ENCODE measurements around the gene HIPK3.

- no peak for TF ChIP-seq EZH2 (IDR thresholded peaks at IDR 0.05; ENCODE audit: borderline replicate concordance, low read depth, low read length, severe bottlenecking)
- no peak for TF ChIP-seq CTCF (IDR thresholded peaks at IDR 0.05; ENCODE audit: extremely low read depth in 1 of 2, insufficient read depth in 1 of 2, low read depth in 1 of 2, low read length in 2 of 2)
- TF ChIP-seq POLR2A (IDR thresholded peaks at IDR 0.05; ENCODE audit: low read depth, low read length): no peak
- no peak for TF ChIP-seq POLR2AphosphoS5 (IDR thresholded peaks at IDR 0.05; ENCODE audit: insufficient read depth, low read depth, low read length)
- no peak for TF ChIP-seq MAX (IDR thresholded peaks at IDR 0.05; ENCODE audit: insufficient read depth, insufficient read length)
- TF ChIP-seq JUN (IDR thresholded peaks at IDR 0.05; ENCODE audit: borderline replicate concordance, insufficient read depth, insufficient read length, low read depth): no peak
- no peak for TF ChIP-seq MYC (IDR thresholded peaks at IDR 0.05; ENCODE audit: low read depth, low read length)
- no peak for TF ChIP-seq GATA2 (IDR thresholded peaks at IDR 0.05; ENCODE audit: insufficient read depth, insufficient read length, low read depth, low read length)
- no peak for TF ChIP-seq FOS (IDR thresholded peaks at IDR 0.05; ENCODE audit: borderline replicate concordance, insufficient read depth, low read length)
Observed at GRCh38 chr11:33256031-33256812, 959 bp upstream of the HIPK3 start.
